Mucosa of gallbladder (tissue), 1 donor: ENCODE results near the gene INSRR. TPM values are rescaled to one million over a fixed set of nuclear protein-coding genes. Genes with fewer than 3 reads are reported as not detected.

Source experiments
- DNase-seq: peaks from one replicate; pipeline ENCODE4 v3.0.0-alpha.2; 2020; ENCODE audit warnings: low spot score
- total RNA-seq: library from RNA; stranded (reverse); gene quantifications from one replicate; pipeline ENCODE4 v1.2.1, GENCODE V29; 2021
- donor health status: DM: no; HTN: no; CAD: no.

INSRR gene
- total RNA-seq, 1 donor from 2014 or later, result 0.58 TPM

DNA sequence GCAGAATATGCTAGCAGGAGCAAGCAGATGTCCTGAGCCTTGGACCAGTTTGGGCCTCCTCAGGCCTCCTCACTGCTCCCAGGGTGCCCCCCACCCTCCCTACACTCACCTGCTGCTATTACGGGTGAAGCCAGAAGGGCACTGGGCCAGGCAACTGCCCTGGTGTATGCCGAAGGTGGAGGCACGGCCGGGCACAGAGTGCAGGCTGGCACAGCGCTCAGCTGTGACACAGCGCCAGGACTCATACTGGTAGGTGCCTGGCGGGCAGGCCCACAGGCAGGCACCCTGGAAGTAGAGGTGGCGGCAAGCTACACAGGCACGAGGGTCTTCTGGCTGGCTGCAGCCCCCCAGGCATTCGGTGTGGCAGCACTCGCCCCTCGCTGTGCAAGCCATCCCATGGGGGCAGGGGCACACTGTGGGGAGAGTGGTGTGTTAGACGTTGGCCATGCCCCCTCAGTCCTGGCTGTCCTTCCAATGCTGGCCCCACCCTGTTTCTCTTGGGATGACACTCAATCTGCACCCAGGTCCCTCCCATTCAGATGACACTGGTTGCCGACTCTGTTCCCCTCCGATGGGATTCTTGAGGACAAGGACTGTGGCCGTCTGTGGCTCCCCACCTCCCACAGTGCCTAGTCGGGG lies 7.0 kb downstream of the INSRR start:
- no peak for DNase-seq

DNA sequence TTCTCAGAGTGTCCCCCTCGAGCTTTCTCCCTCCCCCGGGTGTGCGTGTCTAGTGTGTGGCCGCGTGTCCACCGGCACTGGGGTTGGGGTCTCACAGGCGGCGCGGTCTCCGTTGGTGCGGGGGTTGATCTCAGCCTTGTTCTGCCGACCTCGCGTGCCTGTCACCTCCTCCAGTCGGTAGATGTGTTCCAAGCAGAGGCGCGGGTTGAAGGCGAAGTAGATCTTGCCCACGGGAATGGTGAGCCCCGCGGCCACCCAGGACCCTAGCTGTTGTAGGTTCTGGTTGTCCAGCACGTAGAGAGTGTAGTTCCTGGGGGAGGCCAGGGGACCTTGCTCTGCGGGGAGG lies 9.8 kb downstream of the INSRR start:
- DNase-seq, result no peak

DNA sequence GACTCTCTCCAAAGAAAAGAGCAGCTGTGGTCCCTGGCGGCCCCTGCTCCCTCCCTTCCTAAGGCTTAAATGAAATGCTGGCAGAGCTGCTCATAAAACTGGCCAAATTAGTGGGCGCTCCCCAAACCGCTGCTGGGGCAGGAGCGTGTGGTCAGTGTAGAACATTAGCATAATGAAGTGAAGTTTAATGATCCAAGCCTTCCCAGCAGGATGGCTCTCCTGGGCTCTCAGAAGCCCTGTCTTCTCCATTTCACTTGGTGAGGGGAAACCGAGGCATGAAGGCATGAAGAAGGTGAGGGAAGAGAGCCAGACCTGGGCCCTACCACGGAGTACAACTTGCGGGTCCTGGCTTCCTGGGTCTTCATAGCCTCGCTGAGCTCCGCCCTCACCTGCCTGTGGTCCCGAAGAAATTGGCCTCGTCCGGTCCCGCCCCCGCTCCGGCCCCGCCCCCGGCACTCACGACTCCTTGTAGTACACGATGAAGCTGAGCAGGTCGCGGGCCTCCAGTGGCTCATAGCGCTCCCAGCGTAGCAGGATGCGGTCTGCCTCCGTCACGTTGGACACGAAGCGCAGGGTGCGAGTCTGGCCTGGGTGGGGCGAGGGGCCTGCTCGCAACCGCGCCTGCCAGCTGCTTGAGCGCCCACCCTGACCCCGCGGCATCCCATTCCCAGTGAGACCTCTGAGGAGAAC lies 10.3 kb downstream of the INSRR start:
- peak; percentile 46 for DNase-seq

DNA sequence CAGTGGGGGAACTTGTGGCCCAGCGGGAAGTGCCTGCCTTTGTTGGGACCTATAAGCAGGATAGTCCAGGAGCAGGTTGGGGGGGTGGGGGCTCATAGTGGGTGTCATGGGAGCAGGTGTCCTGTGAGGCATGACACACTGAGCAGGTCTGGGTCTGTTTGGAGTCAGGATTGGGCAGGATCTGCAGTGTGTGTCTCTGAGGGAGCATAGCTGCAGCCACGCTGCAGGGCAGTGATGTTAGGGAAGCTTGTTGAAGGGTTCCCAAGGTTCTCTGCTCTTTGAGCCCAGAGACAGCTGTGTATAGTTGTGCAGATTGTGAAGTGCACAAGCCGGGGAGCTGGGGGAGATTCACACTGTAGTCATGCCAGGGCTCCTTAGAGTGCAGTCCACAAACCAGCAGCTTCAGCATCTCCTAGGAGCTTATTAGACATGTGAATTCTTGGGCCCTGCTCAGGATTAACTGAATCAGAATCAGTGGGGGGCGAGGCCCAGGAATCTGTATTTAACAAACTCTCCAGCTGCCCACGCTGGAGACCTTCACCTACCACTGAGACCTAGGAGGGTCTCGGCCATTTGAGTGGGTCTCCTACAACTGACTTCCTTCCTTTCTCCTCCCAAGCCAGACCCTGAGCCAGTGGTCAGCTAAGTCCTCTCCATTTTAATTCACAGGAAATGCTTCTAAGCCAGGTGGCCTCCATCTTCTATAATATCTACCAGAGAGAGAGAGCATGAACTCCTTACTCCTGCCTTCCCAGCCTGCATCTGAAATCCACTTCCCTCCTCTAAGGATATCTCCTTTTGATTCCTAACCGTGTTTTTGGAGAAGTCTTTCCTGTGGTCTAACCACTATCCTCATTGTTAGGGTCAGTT lies 11.1 kb downstream of the INSRR start:
- no peak for DNase-seq

DNA sequence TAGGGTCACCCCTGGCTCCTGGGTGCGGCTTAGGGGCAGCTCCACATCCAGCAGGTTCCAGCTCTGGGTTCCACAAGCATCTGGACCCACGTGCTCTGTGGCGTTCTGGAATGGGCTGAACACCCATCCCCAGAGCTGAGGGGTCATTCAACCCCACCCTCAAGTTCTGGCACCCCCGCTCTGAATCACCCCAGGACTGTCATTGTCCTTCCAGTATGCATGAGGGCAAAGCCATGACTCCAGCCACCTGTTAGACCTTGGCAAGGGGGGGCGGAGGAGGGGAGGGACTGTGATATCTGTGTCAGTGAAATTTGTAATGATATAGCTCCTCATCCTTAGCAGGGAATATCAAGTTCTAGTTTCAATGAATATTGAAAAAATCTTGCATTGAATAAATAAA lies 12.3 kb downstream of the INSRR start:
- no peak for DNase-seq

DNA sequence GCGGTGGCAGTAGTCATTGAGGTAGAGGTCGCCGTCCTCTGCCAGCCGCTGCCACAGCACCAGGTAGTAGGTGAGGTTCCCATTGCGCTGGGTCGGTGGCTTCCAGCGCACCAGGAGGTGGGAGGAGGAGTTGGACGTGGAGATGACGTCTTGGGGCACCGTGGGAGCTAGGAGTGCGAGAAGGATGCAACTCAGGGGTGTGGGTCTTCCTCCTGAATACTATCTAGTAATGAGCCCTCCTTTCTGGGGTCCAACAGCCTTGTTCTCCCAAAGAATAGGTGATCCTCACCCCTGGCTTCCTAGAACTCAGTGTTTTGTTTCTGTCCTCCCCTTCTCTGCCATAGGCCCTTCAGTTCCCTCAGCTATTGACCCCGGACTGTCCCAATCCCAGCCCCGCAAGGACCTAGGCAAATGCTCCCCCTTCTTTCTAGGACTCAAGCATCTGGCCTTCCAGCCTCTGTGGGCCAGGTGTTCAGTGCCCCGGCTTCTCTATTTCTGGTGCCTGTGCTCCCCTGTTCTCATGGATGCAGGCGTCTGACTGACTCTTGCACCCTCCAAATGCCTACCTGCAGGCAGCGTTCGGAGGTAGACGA lies 12.9 kb downstream of the INSRR start:
- DNase-seq, result no peak

DNA sequence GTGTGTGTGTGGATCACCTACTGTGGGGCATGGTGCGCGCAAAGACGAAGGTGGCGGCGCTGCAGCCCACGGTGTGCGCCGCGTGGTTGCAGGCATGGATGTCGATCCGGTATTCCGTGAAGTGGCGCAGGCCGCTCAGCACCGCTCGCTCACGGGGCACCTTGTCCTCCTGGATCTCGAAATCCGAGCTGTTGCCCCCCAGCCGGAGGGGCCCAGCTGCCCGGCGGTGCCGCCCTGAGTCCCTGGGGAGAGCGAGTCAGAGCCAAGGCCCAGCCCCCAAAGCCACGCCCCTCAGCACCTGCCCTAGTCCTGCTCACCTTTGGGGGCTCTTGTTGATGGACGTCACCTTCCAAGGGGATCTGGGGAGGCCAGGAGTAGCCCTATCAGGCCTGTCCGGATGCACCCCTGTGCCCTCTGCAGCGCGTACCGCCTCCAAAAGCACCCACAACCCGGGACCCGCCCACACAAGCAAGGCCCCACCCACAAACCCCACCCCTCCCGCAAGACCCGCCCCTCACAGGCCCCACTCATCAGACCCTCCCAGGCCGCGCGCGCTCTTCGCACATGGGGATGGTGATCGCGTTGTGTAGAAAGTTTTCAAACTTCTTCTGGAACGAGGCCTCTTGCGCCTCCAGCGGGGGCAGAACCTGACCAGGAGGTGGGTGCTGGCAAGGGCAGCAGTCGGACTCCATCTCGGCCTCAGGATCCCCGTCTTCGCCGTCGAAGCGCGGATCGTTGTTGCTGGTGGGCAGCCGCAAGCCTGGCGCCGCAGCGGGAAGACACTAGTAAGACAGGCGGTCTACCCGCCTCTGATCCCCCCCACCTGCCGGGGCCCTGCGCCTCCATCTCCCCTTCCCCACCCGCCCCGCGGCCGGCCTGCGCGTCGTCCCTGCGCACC lies 13.6 kb downstream of the INSRR start:
- no peak for DNase-seq

DNA sequence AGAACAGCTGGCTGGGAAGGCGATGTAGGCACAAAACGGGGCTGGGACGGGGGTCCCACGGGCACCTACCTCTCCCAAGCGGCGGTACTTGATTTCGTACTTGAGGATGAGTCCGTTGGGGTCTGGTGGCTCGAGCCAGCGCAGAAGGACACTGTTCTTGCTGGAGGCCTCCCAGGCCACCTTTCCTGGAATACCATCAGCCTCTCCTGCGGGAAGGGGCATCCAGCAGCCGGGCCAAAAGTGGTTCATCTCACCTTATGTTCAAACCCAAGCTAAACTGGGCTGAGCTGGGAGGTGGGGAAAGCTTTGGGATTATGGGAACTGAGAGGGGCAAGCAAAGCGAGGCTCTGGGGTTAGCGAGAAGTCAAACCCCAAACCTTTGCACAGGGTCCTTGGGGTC lies 14.3 kb downstream of the INSRR start:
- no peak for DNase-seq

DNA sequence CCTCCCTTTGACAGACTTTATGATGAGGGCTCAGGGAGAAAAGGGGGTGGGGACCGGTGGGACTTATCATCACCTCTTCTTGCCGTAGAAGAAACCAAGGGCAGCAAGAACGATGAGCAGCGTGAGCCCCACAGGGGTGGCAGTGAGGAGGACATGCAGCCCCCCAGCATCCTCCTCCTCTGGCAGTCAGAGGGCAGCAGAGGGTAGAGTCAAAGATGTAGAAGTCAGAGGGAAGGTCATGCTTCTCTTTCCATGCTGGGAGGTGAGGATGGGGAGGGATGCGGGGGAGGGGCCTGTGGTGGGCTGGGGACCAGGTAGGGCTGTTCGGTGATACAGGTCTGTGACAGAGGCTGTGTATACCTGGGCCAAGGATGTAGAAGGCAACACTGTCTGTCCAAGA lies 14.8 kb downstream of the INSRR start:
- no peak for DNase-seq

DNA sequence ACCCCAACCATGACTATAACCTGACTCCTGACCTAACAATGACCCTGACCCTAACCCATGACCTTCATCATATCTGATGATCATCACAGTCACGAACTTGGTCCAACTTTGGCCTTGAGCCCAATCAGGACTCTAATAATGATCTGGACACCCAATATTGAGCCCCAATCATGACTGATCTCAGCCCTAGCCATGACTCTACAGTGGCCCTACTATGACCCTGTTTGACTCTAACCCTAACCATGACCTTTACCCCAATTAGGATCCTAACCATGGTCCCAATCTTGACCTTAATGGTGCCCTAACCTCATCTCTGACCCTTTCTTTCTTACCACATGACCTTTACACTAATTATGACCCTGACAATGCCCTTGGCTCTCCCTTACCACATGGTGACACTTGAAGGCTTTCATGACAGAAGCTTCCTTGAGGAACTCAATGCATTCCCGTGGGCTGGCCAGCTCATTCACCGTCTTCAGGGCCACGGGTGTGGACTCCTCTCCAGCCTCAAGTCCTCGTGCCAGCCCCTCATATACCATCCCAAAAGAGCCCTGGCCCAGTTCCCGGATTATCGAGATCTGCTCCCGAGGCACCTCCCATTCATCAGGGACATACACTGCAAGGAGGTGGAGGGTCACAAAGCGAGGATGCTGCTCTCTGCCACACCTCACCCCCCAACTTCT lies 16.2 kb downstream of the INSRR start:
- DNase-seq, result no peak

DNA sequence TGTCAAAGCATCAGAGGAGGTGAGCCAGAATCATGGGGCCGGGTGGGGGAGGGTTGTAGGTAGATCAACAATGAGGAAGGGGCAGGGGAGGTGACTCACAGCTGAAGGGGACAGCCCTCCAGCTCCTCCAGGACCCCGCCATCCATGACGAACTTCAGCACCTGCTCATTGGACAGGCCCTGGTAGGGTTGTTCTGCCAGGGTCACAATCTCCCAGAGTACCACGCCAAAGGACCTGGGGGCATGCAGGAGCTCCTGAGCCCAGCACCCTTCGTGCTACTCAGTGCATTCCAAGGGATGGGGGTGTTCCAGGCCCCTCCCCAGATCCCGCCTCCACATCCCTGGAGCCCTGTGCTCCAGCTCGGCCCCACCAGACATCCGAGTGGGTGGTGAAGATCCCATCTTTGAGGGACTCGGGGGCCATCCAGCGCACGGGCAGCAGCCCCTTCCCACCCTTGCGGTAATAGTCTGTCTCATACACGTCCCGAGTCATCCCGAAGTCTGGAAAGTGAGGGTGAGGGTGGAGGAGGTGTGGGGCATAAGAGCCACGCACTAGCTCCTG lies 17.5 kb downstream of the INSRR start:
- DNase-seq, result no peak

DNA sequence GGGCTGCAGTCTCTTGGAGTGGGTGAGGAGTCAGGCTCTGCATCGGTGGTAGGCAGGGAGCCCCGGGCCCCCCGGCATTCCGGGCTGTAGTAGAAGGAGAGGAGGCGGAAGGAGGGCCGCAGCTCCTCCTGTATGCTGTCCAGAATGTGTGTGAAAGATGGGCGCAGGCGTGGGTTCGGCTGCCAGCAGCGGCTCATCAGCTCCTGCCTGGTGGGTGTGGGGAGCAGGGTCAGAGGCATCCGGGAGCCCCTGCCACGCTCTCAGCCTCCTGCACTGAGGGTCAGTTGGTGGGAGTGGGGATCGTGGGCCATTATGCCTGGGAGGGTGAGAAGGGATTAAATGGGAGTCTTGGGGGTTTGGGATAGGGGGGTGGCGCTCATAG lies 18.0 kb downstream of the INSRR start:
- DNase-seq, result no peak

DNA sequence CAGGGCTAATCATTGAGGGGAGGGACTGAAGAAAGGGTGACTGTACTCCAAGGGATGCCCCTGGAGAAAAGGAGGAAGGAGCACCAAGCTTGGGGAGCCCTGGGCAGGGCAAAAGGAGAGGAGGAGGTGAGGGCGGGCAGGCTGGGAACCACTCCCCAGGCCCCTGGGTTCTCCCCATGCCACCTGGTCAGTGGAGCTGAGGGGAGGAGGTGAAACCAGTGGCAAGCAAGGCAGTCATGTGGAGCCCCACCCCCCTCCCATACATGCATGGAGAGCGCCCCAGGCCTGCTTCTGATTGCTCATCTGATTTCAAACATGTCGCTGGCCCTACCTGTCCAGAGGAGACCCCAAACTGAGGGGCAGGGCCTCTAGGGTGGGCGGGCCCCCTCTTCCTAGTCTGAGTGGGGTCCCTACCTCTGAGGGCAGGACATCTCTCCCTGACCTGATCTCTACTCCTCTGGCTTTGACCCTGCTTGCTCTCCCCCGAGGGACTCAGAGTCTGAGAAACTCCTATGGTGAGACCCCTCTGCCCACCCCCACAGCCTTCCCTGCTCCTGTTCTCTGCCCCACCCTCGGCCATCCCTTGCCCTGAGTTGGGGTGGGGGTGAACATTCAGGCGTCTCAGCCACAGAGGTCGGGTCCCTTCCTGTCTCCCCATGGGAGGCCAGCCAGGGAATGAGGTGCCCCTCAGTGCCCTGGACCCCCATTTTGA lies 18.6 kb downstream of the INSRR start:
- DNase-seq, result no peak

DNA sequence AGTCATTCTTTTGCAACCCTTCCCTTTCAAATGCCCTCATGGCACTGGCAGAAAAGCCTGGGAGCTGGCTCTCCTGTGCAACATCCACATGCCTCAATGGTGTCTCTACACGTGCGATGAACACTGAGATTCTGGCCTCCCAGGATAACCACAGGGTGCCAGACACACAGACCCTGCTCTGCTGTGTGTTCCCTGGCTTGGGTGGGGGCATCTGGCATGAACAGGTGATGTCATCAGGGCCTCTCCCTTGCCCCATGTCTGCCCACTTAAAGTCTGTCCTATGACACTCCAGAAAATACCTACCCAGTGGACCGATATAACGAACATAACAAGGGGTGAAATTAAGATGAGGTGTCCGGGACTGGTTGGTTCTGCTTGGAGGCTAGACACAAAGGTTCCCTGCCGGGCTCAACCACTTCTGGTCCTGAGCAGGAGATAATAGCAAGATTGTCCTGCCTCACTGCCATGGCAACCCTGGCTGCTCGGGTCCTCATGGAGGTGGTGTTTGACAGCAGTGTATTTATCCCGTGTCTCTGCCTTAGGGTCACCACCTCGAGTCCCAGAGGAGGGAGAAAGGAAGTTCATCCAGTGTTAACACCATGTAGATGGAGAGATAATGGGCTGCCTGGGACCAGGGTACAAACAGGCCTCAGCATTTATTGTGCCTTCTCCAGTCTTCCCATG lies 19.3 kb downstream of the INSRR start:
- no peak for DNase-seq

DNA sequence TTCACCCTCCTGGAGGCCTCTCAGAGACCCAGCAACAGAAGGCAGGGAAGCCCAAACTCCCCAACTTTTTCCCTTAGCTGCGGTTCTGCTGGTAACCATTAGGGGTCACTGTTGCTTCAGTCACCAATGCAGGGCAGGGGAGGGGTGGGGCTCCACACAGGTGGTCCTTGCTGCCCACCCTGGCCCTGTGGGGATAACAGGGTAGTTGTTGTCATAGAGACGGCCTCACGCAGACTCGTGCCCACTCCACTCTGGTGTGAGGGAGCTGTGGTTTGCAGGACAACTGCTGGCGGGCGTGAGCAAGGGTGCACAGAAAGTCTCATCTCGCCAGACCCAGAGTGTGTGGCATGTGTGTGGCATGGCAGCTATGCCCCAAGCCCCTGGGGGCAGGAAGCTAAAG lies 19.9 kb downstream of the INSRR start:
- no peak for DNase-seq

DNA sequence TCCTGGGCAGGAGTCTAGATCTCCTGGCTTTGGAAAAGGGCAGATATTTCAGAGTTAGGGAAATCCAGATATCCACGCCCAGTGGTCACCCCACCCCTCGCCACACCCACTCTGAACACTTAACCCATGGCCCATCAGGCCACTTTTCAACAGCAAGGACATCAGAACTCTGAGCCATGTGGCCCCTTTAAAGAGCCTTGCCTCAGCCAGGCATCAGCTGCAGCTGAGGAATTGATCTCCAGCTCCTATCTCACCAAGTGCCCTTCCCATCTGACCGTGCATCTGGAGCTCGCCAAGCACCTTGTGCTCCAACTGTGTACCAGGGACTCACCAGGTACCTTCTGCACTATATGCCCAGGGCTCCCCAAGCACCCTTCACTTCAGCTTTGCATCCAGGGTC lies 22.0 kb downstream of the INSRR start:
- no peak for DNase-seq

DNA sequence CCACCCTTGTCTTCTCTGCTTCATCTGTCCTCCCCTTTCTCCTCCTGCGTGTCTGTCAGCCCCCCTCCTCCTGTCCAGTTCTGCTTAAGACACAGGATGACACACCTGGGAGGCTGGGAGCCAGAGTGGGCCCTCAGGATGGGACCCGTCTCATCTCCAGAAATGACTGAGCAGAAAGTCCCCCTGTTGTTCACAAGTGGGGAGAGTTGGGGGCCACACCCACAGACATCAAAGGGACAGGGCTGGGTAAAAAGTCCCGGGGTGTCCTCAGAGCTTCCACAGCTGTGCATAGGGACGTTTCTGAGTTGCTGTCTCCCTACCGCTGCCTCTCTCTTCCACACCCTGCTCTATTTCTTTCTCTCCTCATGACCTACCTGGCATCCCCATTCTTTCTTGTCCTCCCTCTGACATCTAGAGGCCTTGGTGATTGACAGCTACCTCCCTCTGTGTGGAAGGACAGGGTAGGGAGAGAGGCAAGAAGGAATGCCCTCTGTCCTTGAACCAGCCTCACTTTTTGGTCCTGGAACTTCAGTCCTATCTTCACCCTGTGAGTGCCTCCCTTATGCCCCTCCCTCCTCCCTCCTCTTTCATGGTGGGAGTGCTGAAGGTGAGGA lies 22.8 kb downstream of the INSRR start:
- DNase-seq, result no peak

DNA sequence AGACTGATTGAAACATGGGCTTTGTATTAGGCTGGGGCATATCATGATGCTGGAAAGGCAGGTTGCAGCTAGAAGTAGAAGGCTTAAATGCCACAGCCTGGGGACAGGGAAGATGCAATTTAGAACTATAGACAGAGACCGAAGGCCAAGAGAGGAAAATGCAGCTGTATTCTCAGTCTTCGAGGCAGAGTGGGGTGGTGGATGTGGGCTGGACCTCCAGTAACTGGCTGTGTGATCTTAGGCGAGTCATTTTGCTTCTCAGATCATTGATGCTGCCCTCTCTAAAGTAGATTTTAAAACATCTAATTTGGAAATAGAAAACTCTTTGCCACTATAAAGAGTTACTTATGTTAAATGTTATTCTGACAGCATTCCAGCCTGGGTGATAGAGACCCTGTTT lies 24.6 kb downstream of the INSRR start:
- no peak for DNase-seq

DNA sequence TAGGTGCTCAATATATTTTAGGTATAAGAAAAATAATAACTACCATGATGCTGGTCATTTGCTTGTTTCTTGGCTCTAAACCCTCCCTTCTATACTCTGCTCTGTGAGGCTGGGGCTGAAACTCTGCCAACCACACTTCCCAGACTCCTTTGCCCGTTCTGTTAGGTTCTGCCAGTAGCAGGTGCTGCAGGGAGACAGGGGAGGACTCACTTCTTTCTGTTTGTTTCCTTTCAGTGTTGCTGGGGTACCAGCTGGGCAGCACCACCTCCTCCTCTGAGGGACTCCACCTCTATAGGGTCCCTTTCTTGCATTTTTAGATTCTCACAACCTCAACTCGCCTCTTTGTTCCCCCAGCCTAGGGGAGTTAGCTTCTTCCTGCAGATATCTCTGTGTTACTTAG lies 25.3 kb downstream of the INSRR start:
- DNase-seq, result no peak
